HFFc6 (cell line): ENCODE data around the gene MAFB. TPM values are rescaled to one million over a fixed set of nuclear protein-coding genes. Genes with fewer than 3 reads are reported as not detected.
"Not testable (repeated sequence)": the region's sequence is repeated elsewhere in the genome, so short reads cannot be mapped to it uniquely, and the experiment has no call there.

Experiments
- DNase-seq: peaks from one replicate; pipeline ENCODE4 v3.0.0-alpha.2; 2018
- H3K27ac Mint-ChIP-seq: 2 replicates; pipeline ENCODE4 v1.8.0; 2020; ENCODE audit warnings: mild to moderate bottlenecking, mixed read lengths
- H3K27me3 Mint-ChIP-seq: 2 replicates; pipeline ENCODE4 v1.8.0; 2021; ENCODE audit warnings: mild to moderate bottlenecking, moderate library complexity, mixed read lengths; ENCODE audit not compliant: insufficient read depth
- H3K36me3 Mint-ChIP-seq: 2 replicates; pipeline ENCODE4 v1.8.0; 2021; ENCODE audit warnings: low read depth, mixed read lengths
- H3K4me1 Mint-ChIP-seq: 2 replicates; pipeline ENCODE4 v1.8.0; 2020; ENCODE audit warnings: low read depth, mixed read lengths
- H3K4me3 Mint-ChIP-seq: 2 replicates; pipeline ENCODE4 v1.8.0; 2020; ENCODE audit warnings: mild to moderate bottlenecking, moderate library complexity, mixed read lengths
- H3K9me3 Mint-ChIP-seq: 2 replicates; pipeline ENCODE4 v1.8.0; 2020; ENCODE audit warnings: mild to moderate bottlenecking, mixed read lengths
- long read RNA-seq: library from polyadenylated mRNA; unstranded; transcript quantifications from one replicate; pipeline ENCODE4 v2.0.0, GENCODE V29; 2019
- total RNA-seq, 6 experiments: library from RNA; stranded (reverse); fragmentation: NEBNext Ultra II Directional; extraction: Animal tissue kit (Norgen Biotek cat#: 25700); gene quantifications; 2 replicates in 1 of 6; 3 replicates in 5 of 6; pipeline ENCODE4 v1.2.3, GENCODE V29; 2021
- TF ChIP-seq, protein P1 (sequence below): fragments of 200-600 bp; sonication (generic); IDR thresholded peaks from 2 replicates; pipeline ENCODE4 v1.5.0; 2021; ENCODE audit warnings: antibody characterized with exemption, mild to moderate bottlenecking

MAFB gene
- under 1 TPM in 1 of 6 experiments, not detected in 5; 0.05 TPM for total RNA-seq
- long read RNA-seq = 0 reads

DNA sequence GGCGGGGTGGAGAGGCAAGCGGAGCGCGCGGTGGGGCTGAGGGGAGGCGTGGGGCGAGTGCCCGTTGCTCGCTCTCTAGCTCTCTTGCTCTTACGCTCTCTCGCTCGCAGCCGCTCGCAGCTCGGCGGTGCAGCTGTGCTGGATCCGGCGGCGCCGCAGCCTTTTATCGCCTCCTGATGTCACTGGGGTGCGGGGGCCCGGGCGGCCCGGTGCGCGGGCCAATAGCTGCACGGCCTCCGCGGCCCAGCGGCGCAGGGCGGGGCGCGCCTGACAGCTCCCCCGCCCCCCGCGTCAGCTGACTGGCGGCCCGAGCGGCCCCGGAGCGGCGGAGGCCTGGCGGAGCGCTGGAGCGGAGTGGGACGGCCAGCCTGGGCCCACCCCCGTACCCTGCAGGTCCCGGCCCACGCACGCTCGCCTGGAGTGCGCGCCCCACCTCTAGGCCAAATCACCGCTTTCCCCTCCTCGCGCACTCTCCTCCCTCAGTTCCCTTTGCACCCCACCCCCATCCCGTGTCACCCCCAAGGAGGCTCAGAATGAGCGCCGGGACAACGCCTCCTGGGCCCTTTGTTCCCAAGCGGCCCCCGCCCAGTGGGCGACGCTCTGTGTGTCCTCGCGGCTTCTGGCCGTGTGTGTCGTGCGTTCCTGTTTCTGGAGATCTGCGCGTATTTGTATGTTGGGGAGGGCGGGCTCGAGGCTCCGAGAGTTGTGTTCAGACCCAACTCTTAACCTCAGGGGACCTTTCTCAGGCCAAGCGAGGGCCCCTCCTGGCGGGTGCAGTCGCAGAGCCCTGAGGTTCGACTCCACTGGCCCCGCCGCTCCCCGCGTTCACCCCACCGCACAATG is at the start of gene MAFB:
MAFB (minus strand) TSS at position 137 of the 843 bp plus-strand sequence. CDS start 386 bp downstream, outside the sequence.
- Mint-ChIP-seq H3K9me3 (no peaks in the 10 kb centered on the region), H3K36me3 (no peaks in the 10 kb centered on the region), H3K27ac (no peak within 1 kb of the TSS; the same call in 1 of the 2 replicates), H3K27me3 (peaks cover 32% of the 10 kb centered on the region), H3K4me1 (no peaks in the 10 kb centered on the region), H3K4me3 (peak within 1 kb of the TSS; percentile 83)
- TF ChIP-seq, protein P1, sequence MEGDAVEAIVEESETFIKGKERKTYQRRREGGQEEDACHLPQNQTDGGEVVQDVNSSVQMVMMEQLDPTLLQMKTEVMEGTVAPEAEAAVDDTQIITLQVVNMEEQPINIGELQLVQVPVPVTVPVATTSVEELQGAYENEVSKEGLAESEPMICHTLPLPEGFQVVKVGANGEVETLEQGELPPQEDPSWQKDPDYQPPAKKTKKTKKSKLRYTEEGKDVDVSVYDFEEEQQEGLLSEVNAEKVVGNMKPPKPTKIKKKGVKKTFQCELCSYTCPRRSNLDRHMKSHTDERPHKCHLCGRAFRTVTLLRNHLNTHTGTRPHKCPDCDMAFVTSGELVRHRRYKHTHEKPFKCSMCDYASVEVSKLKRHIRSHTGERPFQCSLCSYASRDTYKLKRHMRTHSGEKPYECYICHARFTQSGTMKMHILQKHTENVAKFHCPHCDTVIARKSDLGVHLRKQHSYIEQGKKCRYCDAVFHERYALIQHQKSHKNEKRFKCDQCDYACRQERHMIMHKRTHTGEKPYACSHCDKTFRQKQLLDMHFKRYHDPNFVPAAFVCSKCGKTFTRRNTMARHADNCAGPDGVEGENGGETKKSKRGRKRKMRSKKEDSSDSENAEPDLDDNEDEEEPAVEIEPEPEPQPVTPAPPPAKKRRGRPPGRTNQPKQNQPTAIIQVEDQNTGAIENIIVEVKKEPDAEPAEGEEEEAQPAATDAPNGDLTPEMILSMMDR = no peak
- no peak for DNase-seq

DNA sequence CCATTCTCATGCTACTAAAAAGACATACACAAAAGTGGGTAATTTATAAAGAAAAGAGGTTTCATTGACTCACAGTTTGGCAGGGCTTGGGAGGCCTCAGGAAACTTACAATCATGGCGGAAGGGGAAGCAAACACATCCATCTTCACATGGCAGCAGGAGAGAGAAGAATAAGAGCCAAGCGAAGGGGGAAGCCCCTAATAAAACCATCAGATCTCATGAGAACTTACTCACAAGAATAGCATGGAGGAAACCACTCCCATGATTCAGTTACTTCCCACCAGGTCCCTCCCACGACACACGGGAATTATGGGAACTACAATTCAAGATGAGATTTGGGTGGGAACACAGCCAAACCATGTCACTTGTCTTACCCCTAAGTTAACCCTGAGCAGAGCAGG is 47.4 kb upstream of the MAFB start:
- H3K9me3 Mint-ChIP-seq, H3K27ac Mint-ChIP-seq, H3K4me3 Mint-ChIP-seq, DNase-seq, H3K27me3 Mint-ChIP-seq, H3K36me3 Mint-ChIP-seq, H3K4me1 Mint-ChIP-seq: not testable (repeated sequence)

DNA sequence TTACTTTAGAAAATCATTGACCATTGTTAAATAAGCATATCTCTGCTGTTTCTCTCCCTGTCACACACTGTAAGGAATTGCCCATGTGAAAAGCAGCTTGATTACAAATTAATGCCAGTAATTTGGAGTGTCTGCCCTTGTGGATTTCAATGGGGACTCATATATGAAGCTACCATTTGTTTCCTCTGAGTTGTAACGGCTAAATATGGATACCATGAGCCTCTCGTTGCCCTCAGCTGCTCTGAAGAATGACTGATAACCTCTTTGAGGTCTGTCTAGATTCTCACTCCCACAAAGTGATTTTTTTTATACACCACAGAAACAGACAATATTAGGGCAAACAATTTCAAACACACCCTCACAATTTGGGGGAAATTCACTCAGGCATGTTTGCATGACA is 40.0 kb upstream of the MAFB start:
- Mint-ChIP-seq H3K27ac (no peak overlapping the region), H3K9me3 (no peaks in the 10 kb centered on the region), H3K27me3 (peaks cover 1% of the 10 kb centered on the region), H3K4me3 (no peak overlapping the region), H3K36me3 (no peaks in the 10 kb centered on the region), H3K4me1 (no peaks in the 10 kb centered on the region)
- TF ChIP-seq, protein P1 = no peak
- DNase-seq = no peak

DNA sequence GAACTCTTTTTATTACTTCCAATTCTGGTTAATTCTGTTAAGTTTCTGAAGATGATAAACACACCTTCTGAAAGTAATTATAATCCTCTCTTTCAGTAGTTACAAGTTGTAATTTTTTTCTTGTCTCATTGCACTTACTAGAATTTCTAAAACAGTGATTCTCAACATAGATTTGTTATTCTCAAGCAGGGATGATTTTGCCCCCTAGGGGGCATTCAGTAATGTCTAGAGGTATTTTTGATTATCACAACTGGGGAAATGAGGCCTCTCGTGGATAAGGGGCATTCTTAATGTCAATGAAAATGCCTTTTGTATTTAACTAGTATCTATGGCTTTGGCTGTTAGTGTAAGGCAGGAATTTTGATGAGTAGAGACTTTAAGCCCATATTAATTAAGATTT is 39.4 kb upstream of the MAFB start:
- H3K27ac Mint-ChIP-seq = no peak overlapping the region
- TF ChIP-seq, protein P1 = peak; percentile 57
- no peaks in the 10 kb centered on the region for H3K4me1 Mint-ChIP-seq
- H3K4me3 Mint-ChIP-seq = no peak overlapping the region
- no peaks in the 10 kb centered on the region; the same call in 1 of the 2 replicates for H3K27me3 Mint-ChIP-seq
- no peak for DNase-seq
- H3K9me3 Mint-ChIP-seq = no peaks in the 10 kb centered on the region
- no peaks in the 10 kb centered on the region for H3K36me3 Mint-ChIP-seq

DNA sequence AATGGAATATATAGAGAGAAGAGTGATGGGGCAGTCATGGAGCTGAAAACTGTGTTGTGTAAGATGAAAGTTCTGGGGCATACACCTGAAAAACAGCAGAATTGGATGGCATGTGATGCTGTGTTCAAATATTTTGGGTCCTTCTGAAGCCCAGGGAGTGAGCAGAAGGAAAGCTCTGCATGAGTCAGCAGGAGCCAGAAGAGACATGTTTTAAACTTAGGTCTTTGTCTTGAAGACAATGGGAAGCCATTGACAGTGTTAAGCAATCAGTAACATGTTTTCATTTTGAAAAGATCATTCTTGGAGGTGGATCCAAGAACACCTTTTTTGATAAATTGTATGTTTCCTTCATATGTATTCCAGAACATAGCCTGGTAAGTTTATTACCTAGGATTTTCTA is 38.9 kb upstream of the MAFB start:
- TF ChIP-seq, protein P1 = no peak
- no peak for DNase-seq
- Mint-ChIP-seq H3K36me3 (no peaks in the 10 kb centered on the region), H3K27me3 (no peaks in the 10 kb centered on the region; the same call in 1 of the 2 replicates), H3K4me1 (no peaks in the 10 kb centered on the region), H3K27ac (no peak overlapping the region), H3K9me3 (no peaks in the 10 kb centered on the region), H3K4me3 (no peak overlapping the region)

DNA sequence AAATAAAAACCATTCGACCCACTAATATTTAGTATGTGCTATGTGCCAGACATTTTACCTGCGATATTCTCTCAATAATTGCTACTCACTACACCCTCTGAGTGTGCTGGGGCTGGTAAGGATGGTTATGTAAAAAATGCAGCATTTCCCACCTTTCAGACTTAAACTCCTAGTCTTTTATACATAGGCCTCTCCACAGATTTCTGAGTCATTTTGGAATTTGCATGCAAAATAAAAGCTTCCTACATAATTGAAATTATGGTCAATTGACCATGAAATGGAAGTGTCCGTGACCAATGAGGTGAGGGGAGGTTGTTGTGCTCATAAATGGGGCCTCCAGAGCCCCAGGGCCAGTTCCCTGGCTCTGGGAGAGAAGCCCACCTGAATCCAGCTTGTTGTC is 37.7 kb upstream of the MAFB start:
- H3K27ac Mint-ChIP-seq = no peak overlapping the region
- H3K4me3 Mint-ChIP-seq = no peak overlapping the region
- H3K9me3 Mint-ChIP-seq = no peaks in the 10 kb centered on the region
- H3K4me1 Mint-ChIP-seq = no peaks in the 10 kb centered on the region
- DNase-seq = no peak
- TF ChIP-seq, protein P1 = no peak
- peaks cover 2% of the 10 kb centered on the region for H3K27me3 Mint-ChIP-seq
- H3K36me3 Mint-ChIP-seq = no peaks in the 10 kb centered on the region
